SK-N-SH treated with all-trans-retinoic acid at 6 μM for 48 hours (cell line): ENCODE results near the gene LTBP4.

ENCODE experiments used
- ARNTL ChIP-seq: fragments of 450-650 bp; formaldehyde crosslinking; IDR thresholded peaks from 2 replicates; pipeline ENCODE4 v1.5.0; 2020; ENCODE audit warnings: low read depth, mild to moderate bottlenecking, moderate library complexity, borderline replicate concordance
- CREB5 ChIP-seq: fragments of 250-450 bp; sonication (Bioruptor Pico); IDR thresholded peaks from 2 replicates; pipeline ENCODE4 v1.5.1; 2020; ENCODE audit warnings: low read depth, mild to moderate bottlenecking, moderate library complexity
- CSRNP3 ChIP-seq: fragments of 250-450 bp; sonication (Bioruptor Pico); IDR thresholded peaks from 2 replicates; pipeline ENCODE4 v1.5.1; 2021; ENCODE audit warnings: mild to moderate bottlenecking, moderate library complexity
- ISL1 ChIP-seq: fragments of 250-450 bp; sonication (Bioruptor Pico); IDR thresholded peaks from 2 replicates; pipeline ENCODE4 v2.1.2; 2022; ENCODE audit warnings: mild to moderate bottlenecking, moderate library complexity
- PATZ1 ChIP-seq: fragments of 250-450 bp; sonication (Bioruptor Pico); IDR thresholded peaks from 2 replicates; pipeline ENCODE4 v1.8.0; 2020; ENCODE audit warnings: mild to moderate bottlenecking, moderate library complexity, borderline replicate concordance
- PPARA ChIP-seq: fragments of 250-450 bp; sonication (Bioruptor Pico); IDR thresholded peaks from 2 replicates; pipeline ENCODE4 v1.5.0; 2020; ENCODE audit warnings: mild to moderate bottlenecking, borderline replicate concordance
- TCF4 ChIP-seq: fragments of 250-450 bp; sonication (Bioruptor Pico); IDR thresholded peaks from 2 replicates; pipeline ENCODE4 v1.8.0; 2021; ENCODE audit warnings: mild to moderate bottlenecking, moderate library complexity, borderline replicate concordance
- ZNF565 ChIP-seq: fragments of 450-650 bp; formaldehyde crosslinking; conservative IDR thresholded peaks from 2 replicates; pipeline ENCODE4 v1.5.0; 2020; ENCODE audit warnings: low read depth, mild to moderate bottlenecking, moderate library complexity
- ZNF8 ChIP-seq: fragments of 450-650 bp; formaldehyde crosslinking; IDR thresholded peaks from 2 replicates; pipeline ENCODE4 v1.5.0; 2020; ENCODE audit warnings: mild to moderate bottlenecking, moderate library complexity

DNA sequence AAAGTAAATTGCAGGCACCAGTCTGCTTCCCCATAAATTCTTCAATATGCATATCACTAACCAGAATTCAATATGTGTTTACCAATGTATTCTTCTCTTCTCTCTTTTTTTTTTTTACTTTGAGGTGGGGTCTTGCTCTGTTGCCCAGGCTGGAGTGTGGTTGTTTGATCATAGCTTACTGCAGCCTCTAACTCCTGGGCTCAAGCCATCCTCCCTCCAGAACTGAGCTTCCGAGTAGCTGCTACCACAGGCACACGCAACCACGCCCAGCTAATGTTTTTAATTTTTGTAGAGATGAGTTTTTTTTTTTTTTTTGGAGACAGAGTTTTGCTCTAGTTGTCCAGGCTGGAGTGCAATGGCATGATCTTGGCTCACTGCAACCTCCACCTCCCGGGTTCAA lies 16.8 kb downstream of the LTBP4 start:
- TF ChIP-seq ISL1 (no peak), CSRNP3 (no peak), ARNTL (CRISPR knock-in tag) (no peak), ZNF565 (CRISPR knock-in tag) (no peak), PPARA (CRISPR knock-in tag) (no peak), CREB5 (CRISPR knock-in tag) (no peak), PATZ1 (no peak), TCF4 (no peak), ZNF8 (CRISPR knock-in tag) (no peak)
